HUES48 (cell line): ENCODE results near the gene EEF1AKMT4.

Experiments
- H3K27ac ChIP-seq: one replicate; pipeline ENCODE4 v1.7.0; 2013; ENCODE audit warnings: low read depth, low read length, inconsistent platforms
- H3K27me3 ChIP-seq: 2 replicates; pipeline ENCODE4 v1.6.1; 2013; ENCODE audit warnings: mild to moderate bottlenecking, low read length; ENCODE audit not compliant: control insufficient read depth, insufficient read depth
- H3K36me3 ChIP-seq: 2 replicates; pipeline ENCODE4 v1.6.1; 2013; ENCODE audit warnings: low read length; ENCODE audit not compliant: control insufficient read depth, insufficient read depth
- H3K4me1 ChIP-seq: 2 replicates; pipeline ENCODE4 v1.6.1; 2013; ENCODE audit warnings: mild to moderate bottlenecking, low read length; ENCODE audit not compliant: control insufficient read depth, insufficient read depth
- H3K4me3 ChIP-seq: 2 replicates; pipeline ENCODE4 v1.5.1; 2013; ENCODE audit warnings: mild to moderate bottlenecking, low read depth, low read length
- H3K9ac ChIP-seq: 2 replicates; pipeline ENCODE4 v1.6.1; 2013; ENCODE audit warnings: mild to moderate bottlenecking, low read depth, low read length, moderate library complexity
- H3K9me3 ChIP-seq: 2 replicates; pipeline ENCODE4 v1.6.1; 2013; ENCODE audit warnings: low read length; ENCODE audit not compliant: control insufficient read depth, insufficient read depth

EEF1AKMT4 gene

DNA sequence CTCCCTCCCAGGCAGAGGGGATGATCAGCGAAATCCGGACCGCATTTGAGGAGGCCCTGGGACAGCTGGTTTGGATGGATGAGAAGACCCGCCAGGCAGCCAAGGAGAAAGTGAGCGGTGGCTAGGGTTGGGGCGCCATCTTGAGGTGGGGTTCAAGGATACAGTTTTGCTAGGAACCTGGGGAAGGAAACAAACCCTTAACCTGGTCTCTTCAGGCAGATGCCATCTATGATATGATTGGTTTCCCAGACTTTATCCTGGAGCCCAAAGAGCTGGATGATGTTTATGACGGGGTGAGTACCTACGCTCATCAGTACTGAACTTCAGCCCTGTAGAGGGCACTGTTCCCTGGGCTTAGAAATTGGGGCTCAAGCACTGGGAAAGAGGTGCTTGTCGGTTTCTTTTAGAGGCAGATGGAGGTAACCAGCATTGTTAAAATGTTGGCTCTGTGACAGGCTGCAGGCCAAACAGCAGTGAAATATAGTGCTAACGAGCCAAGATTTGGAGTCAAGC lies 40.0 kb downstream of the EEF1AKMT4 start:
- no peak overlapping the region for H3K4me3 ChIP-seq
- H3K9me3 ChIP-seq: no peaks in the 10 kb centered on the region
- H3K36me3 ChIP-seq: no peaks in the 10 kb centered on the region
- H3K27me3 ChIP-seq: no peaks in the 10 kb centered on the region
- no peaks in the 10 kb centered on the region for H3K4me1 ChIP-seq
- no peak overlapping the region for H3K27ac ChIP-seq
- H3K9ac ChIP-seq: no peak overlapping the region

DNA sequence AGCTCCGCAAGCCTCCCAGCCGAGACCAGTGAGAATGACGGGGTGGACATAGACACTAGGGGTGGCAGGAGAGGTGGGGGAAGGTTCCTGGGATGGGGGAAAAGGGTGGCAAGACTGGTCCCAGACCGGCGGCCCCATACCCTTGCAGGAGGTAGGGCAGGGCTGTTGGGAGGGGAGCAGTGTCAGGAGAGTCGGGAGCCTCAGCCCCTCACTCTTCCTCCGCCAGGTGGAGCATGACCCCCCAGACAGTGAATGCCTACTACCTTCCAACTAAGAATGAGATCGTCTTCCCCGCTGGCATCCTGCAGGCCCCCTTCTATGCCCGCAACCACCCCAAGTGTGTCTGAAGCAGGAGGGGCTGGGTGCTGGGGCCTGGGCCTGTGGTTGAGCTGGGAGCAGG lies 40.9 kb downstream of the EEF1AKMT4 start:
- no peaks in the 10 kb centered on the region for H3K4me1 ChIP-seq
- H3K27me3 ChIP-seq: no peaks in the 10 kb centered on the region
- no peaks in the 10 kb centered on the region for H3K36me3 ChIP-seq
- no peaks in the 10 kb centered on the region for H3K9me3 ChIP-seq
- no peak overlapping the region for H3K27ac ChIP-seq
- H3K9ac ChIP-seq: no peak overlapping the region
- no peak overlapping the region for H3K4me3 ChIP-seq

GRCh38 chr3:184291044-184291737 lies 41.7 kb downstream of the EEF1AKMT4 start:
- no peaks in the 10 kb centered on the region for H3K27me3 ChIP-seq
- no peaks in the 10 kb centered on the region for H3K9me3 ChIP-seq
- H3K27ac ChIP-seq: no peak overlapping the region
- H3K9ac ChIP-seq: no peak overlapping the region
- H3K36me3 ChIP-seq: no peaks in the 10 kb centered on the region
- H3K4me3 ChIP-seq: no peak overlapping the region
- H3K4me1 ChIP-seq: no peaks in the 10 kb centered on the region

GRCh38 chr3:184291738-184292445 lies 42.4 kb downstream of the EEF1AKMT4 start:
- Histone ChIP-seq H3K9me3 (no peaks in the 10 kb centered on the region), H3K4me3 (no peak overlapping the region), H3K4me1 (no peaks in the 10 kb centered on the region), H3K9ac (no peak overlapping the region), H3K36me3 (no peaks in the 10 kb centered on the region), H3K27ac (no peak overlapping the region), H3K27me3 (no peaks in the 10 kb centered on the region)

- Histone ChIP-seq H3K36me3 (peaks cover 8% of the 10 kb centered on the region), H3K9ac (no peak overlapping the region), H3K27ac (no peak overlapping the region), H3K9me3 (no peaks in the 10 kb centered on the region), H3K4me1 (no peaks in the 10 kb centered on the region), H3K4me3 (no peak overlapping the region), H3K27me3 (no peaks in the 10 kb centered on the region)
Measured at GRCh38 chr3:184295771-184296170, 46.3 kb downstream of the EEF1AKMT4 start.

DNA sequence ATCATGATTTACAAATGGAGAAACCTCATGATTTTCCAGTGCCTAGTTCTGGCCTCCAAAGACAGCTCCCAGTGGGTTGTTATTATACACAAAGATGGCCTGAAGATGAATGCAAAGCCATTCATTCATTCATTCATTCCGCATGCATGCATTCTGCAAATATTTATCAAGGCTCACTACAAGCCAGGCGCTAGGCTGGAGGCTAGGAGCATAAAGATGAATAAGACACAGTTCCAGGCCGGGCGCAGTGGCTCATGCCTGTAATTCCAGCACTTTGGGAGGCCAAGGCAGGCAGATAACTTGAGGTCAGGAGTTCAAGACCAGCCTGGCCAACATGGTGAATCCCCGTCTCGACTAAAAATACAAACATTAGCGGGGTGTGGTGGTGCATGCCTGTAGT lies 47.1 kb downstream of the EEF1AKMT4 start:
- Histone ChIP-seq H3K36me3 (peaks cover 15% of the 10 kb centered on the region), H3K4me1 (no peaks in the 10 kb centered on the region), H3K4me3 (no peak overlapping the region), H3K9me3 (no peaks in the 10 kb centered on the region), H3K27ac (no peak overlapping the region), H3K9ac (no peak overlapping the region), H3K27me3 (no peaks in the 10 kb centered on the region)

GRCh38 chr3:184298759-184299487 lies 49.5 kb downstream of the EEF1AKMT4 start, which contains the start of gene PSMD2:
Gene PSMD2, plus strand, starts transcription at chr3:184299241. Its CDS starts 26 bp downstream, at chr3:184299267.
- peak within 1 kb of the TSS; percentile 98 for H3K4me3 ChIP-seq
- no peaks in the 10 kb centered on the region for H3K4me1 ChIP-seq
- H3K9ac ChIP-seq: peak within 1 kb of the TSS; percentile 87
- no peaks in the 10 kb centered on the region for H3K9me3 ChIP-seq
- H3K27ac ChIP-seq: peak within 1 kb of the TSS; percentile 89
- no peaks in the 10 kb centered on the region for H3K27me3 ChIP-seq
- peaks cover 38% of the 10 kb centered on the region for H3K36me3 ChIP-seq

GRCh38 chr3:184299488-184300377 lies 50.3 kb downstream of the EEF1AKMT4 start:
- no peaks in the 10 kb centered on the region for H3K27me3 ChIP-seq
- H3K9me3 ChIP-seq: no peaks in the 10 kb centered on the region
- peak overlapping the region; percentile 87 for H3K9ac ChIP-seq
- H3K4me3 ChIP-seq: peak overlapping the region; percentile 98
- H3K36me3 ChIP-seq: peaks cover 47% of the 10 kb centered on the region
- H3K27ac ChIP-seq: peak overlapping the region; percentile 78
- no peaks in the 10 kb centered on the region for H3K4me1 ChIP-seq

- no peaks in the 10 kb centered on the region for H3K9me3 ChIP-seq
- peaks cover 52% of the 10 kb centered on the region for H3K36me3 ChIP-seq
- peak overlapping the region; percentile 98 for H3K4me3 ChIP-seq
- H3K9ac ChIP-seq: no peak overlapping the region
- no peaks in the 10 kb centered on the region for H3K4me1 ChIP-seq
- H3K27ac ChIP-seq: peak overlapping the region; percentile 78
- H3K27me3 ChIP-seq: no peaks in the 10 kb centered on the region
Measured at GRCh38 chr3:184300378-184300720, 50.9 kb downstream of the EEF1AKMT4 start.

DNA sequence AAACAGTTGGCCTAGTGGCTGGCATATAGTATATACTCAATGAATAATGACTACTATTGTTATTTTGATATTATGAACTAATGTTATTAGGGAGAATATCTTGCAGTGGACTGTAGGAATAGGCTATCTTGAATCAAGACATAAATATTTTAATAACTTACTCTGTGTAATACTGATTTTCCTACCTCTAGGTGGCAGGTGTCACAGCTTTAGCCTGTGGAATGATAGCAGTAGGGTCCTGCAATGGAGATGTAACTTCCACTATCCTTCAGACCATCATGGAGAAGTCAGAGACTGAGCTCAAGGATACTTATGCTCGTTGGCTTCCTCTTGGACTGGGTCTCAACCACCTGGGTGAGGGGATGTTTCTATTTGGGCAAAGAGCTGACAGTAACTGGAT lies 56.1 kb downstream of the EEF1AKMT4 start:
- Histone ChIP-seq H3K9ac (no peak overlapping the region), H3K4me3 (no peak overlapping the region), H3K36me3 (peaks cover 89% of the 10 kb centered on the region), H3K9me3 (no peaks in the 10 kb centered on the region), H3K27ac (no peak overlapping the region), H3K4me1 (no peaks in the 10 kb centered on the region), H3K27me3 (no peaks in the 10 kb centered on the region)
